Esophagus squamous epithelium (tissue), 5 donors: Measurements from ENCODE around the gene DAB2. TPM values are rescaled to one million over a fixed set of nuclear protein-coding genes. Genes with fewer than 3 reads are reported as not detected.

ENCODE experiments used
- DNase-seq: peaks from one replicate; lab custom pipeline; 2025; lab: John Stamatoyannopoulos, UW
- H3K27ac ChIP-seq, 4 donors: fragments of 200-600 bp; sonication (generic); one replicate each; pipeline ENCODE4 v1.5.1; 2016 to 2019; ENCODE audit warnings: mild to moderate bottlenecking in 1 of 4
- H3K27me3 ChIP-seq, 4 donors: fragments of 200-600 bp; sonication (generic); 1 replicate in 3 of 4; 2 replicates in 1 of 4; pipeline versions ENCODE4 v1.5.1 to v1.6.0; 2017 to 2021; ENCODE audit warnings: antibody characterized with exemption in 1 of 4
- H3K36me3 ChIP-seq, 3 donors: fragments of 200-600 bp; sonication (generic); one replicate each; pipeline ENCODE4 v1.5.1; 2016 to 2019
- H3K4me1 ChIP-seq, 3 donors: fragments of 200-600 bp; sonication (generic); one replicate each; pipeline ENCODE4 v1.5.1; 2017 to 2019
- H3K4me3 ChIP-seq, 4 donors: fragments of 200-600 bp; sonication (generic); 1 replicate in 3 of 4; 2 replicates in 1 of 4; pipeline ENCODE4 v1.5.1; 2016 to 2019; ENCODE audit warnings: mild to moderate bottlenecking in 2 of 4, moderate library complexity in 1 of 4
- H3K9me3 ChIP-seq, 3 donors: fragments of 200-600 bp; sonication (generic); one replicate each; pipeline ENCODE4 v1.5.1; 2016 to 2019
- POLR2A ChIP-seq, 4 donors: fragments of 450-650 bp; IDR thresholded peaks; one replicate each; pipeline ENCODE4 v1.6.1; 2017; ENCODE audit warnings: antibody characterized with exemption in 4 of 4, mild to moderate bottlenecking in 4 of 4, moderate library complexity in 3 of 4
- WGBS, 2 donors: methylation state at CpG; one replicate each; pipeline ENCODE4 v1.1.5; 2018; 5-methylcytosine and 5-hydroxymethylcytosine counted together
- intact Hi-C: fragments of 100-400 bp; cut with DNase I; formaldehyde crosslinking; loops from one replicate; pipeline ENCODE4 v1.15.0; 2022
- total RNA-seq, 4 donors: library from RNA; depleted of rRNA; stranded (reverse); fragments of >200 nt; gene quantifications; one replicate each; pipeline ENCODE4 v1.1.0, GENCODE V29; 2016
- TF ChIP-seq, protein P1 (sequence below), 6 experiments: fragments of 450-650 bp in 4 of 6; fragments of 200-600 bp in 2 of 6; sonication (generic) in 2 of 6; IDR thresholded peaks; one replicate each; pipeline ENCODE4 v1.5.1; 2016 to 2019; ENCODE audit warnings: antibody characterized with exemption in 6 of 6, mild to moderate bottlenecking in 4 of 6, moderate library complexity in 4 of 6
- donor health status: DM: yes; HTN: yes; CAD: no.

The DAB2 gene
- total RNA-seq, 4 donors from 2014 or later, result 0.95 to 35.1 (median 11.8) TPM

DNA sequence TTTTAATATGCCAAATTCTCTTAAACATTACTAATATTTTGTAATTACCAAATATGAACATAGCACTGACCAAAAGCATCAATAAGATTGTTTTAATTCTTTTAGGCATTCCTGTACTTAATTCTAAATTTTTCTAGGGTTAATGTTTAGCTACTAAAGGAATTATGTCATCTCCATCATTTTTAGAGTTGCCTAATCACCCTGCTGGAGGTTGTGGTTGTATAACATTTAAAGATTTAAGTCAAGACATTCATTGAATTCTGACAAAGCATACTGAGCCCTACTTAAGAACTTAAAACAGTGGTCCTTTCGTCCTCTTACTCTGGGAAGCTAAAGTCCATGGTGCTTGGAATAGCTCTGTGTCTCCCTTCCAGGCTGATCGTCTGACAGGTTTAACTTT is 28.1 kb upstream of the DAB2 start:
- Histone ChIP-seq H3K27me3 (no peaks in the 10 kb centered on the region), H3K4me1 (no peaks in the 10 kb centered on the region), H3K36me3 (no peaks in the 10 kb centered on the region), H3K9me3 (no peaks in the 10 kb centered on the region), H3K4me3 (no peak overlapping the region), H3K27ac (no peak overlapping the region)
- 65 to 73% methylated on average over 2 of the region's 2 CpGs for WGBS, 2 donors
- TF ChIP-seq POLR2A (IDR thresholded peaks at IDR 0.05), result no peak
- TF ChIP-seq, protein P1, sequence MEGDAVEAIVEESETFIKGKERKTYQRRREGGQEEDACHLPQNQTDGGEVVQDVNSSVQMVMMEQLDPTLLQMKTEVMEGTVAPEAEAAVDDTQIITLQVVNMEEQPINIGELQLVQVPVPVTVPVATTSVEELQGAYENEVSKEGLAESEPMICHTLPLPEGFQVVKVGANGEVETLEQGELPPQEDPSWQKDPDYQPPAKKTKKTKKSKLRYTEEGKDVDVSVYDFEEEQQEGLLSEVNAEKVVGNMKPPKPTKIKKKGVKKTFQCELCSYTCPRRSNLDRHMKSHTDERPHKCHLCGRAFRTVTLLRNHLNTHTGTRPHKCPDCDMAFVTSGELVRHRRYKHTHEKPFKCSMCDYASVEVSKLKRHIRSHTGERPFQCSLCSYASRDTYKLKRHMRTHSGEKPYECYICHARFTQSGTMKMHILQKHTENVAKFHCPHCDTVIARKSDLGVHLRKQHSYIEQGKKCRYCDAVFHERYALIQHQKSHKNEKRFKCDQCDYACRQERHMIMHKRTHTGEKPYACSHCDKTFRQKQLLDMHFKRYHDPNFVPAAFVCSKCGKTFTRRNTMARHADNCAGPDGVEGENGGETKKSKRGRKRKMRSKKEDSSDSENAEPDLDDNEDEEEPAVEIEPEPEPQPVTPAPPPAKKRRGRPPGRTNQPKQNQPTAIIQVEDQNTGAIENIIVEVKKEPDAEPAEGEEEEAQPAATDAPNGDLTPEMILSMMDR (IDR thresholded peaks at IDR 0.05), result no peak
- intact Hi-C loops, result no loop called here
- DNase-seq, result no peak

DNA sequence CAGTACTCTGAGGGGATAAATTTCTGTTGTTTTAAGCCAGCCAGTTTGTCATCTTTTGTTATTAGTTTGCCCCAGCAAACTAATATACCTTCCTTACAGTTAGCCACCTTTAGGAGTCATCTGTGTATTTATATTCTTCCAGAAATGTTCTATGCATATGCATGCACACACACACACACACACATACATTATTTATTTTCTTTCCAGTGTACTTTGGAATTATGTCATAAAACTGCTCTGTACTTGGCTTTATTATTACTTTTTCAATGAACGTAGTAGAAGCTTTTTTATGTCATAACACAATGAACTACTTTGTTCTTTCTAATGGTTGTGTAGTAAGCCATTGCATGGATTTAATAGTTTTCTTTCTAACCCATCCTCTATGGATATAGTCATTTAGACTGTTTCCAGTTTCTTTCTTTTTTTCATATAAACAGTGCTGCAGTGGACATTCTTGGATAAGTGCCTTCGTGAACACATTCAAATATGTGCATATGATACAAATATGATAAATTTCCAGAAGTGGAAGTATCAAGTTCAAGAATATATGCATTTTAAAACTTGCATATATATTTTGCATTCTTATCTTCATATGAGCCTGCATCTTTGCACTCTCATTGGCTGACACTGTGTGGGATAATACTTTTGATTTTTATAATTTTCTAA is 26.6 kb upstream of the DAB2 start:
- intact Hi-C loops, result no loop called here
- H3K36me3 ChIP-seq, result no peaks in the 10 kb centered on the region
- no peak overlapping the region for H3K27ac ChIP-seq
- H3K4me3 ChIP-seq, result no peak overlapping the region
- no peak for DNase-seq
- no peak for TF ChIP-seq POLR2A (IDR thresholded peaks at IDR 0.05)
- TF ChIP-seq, protein P1 (IDR thresholded peaks at IDR 0.05), result no peak
- 49 to 56% methylated on average over 2 of the region's 2 CpGs for WGBS, 2 donors
- no peaks in the 10 kb centered on the region for H3K4me1 ChIP-seq
- no peaks in the 10 kb centered on the region for H3K27me3 ChIP-seq
- H3K9me3 ChIP-seq, result no peaks in the 10 kb centered on the region

DNA sequence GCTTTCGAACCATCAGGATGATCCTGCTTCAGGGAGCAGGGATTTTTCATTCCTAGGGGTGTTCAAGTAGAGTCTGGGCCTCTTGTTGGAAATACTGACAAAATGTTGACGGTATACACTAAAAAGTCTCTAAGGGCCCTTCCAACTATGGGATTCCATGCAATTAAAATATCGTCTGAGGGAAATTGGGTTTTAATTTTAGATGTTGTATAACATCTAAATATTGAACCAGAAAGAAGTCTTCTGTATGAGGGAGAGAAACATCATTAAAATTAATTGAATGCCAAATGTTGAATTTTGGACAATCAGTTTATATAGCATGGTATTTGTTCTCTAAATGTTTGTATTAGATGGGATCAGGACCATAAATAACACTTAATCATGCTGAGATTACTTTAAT is 25.7 kb upstream of the DAB2 start:
- Histone ChIP-seq H3K27ac (no peak overlapping the region), H3K36me3 (no peaks in the 10 kb centered on the region), H3K27me3 (no peaks in the 10 kb centered on the region), H3K4me3 (no peak overlapping the region), H3K4me1 (no peaks in the 10 kb centered on the region), H3K9me3 (no peaks in the 10 kb centered on the region)
- no peak for TF ChIP-seq POLR2A (IDR thresholded peaks at IDR 0.05)
- TF ChIP-seq, protein P1 (IDR thresholded peaks at IDR 0.05), result no peak
- 66 to 83% methylated on average over 3 of the region's 3 CpGs for WGBS, 2 donors
- no peak for DNase-seq
- intact Hi-C loops, result no loop called here

DNA sequence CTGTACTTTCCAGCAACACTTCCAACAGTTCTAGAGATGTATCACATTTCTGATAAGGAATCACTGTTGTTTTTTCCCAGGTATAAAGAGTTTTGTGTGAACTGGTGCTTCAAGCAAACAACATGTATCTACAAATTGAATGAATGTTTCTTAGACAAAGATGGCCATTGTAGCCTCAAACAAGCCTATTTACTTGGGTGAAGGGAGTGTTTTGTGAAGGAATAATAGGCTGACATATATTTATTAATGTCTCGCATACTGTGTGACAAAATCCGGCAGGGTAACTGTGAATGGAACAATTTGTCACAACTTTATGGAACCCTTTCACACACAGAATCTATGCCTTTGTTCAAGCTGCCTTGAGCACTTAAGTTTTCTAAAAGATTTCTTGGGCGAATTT is 24.8 kb upstream of the DAB2 start:
- no peak overlapping the region for H3K27ac ChIP-seq
- H3K4me1 ChIP-seq, result no peaks in the 10 kb centered on the region
- TF ChIP-seq, protein P1 (IDR thresholded peaks at IDR 0.05), result no peak
- TF ChIP-seq POLR2A (IDR thresholded peaks at IDR 0.05), result no peak
- intact Hi-C loops, result no loop called here
- H3K36me3 ChIP-seq, result no peaks in the 10 kb centered on the region
- H3K27me3 ChIP-seq, result no peaks in the 10 kb centered on the region
- WGBS, 2 donors, result 44 to 64% methylated on average over 3 of the region's 3 CpGs
- no peak for DNase-seq
- no peak overlapping the region for H3K4me3 ChIP-seq
- H3K9me3 ChIP-seq, result no peaks in the 10 kb centered on the region

DNA sequence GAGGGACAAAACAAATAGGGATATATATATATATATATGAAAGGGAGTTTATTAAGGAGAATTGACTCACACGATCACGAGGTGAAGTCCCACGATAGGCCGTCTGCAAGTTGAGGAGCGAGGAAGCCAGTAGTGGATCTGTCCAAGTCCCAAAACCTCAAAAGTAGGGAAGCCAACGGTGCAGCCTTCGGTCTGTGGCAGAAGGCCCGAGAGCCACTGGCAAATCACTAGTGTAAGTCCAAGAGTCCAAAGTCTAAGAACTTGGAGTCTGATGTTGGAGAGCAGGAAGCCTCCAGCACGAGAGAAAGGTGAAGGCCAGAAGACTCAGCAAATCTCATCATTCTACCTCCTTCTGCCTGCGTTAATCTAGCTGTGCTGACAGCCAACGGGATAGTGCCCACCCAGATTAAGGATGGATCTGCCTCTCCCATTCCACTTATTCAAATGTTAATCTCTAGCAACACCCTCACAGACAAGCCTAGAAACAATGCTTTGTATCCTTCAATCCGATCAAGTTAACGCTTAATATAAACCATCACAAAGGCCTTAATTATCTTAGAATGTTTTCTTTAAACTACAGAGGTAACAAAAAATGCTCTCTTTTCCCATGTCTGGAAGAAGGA is 23.8 kb upstream of the DAB2 start:
- no peak overlapping the region for H3K27ac ChIP-seq

More for the DNA sequence above, 23.8 kb upstream of the DAB2 start:
- H3K9me3 ChIP-seq, result no peaks in the 10 kb centered on the region
- no peak for DNase-seq
- intact Hi-C loops, result no loop called here
- no peak overlapping the region for H3K4me3 ChIP-seq
- H3K27me3 ChIP-seq, result no peaks in the 10 kb centered on the region
- WGBS, 2 donors, result 86 to 88% methylated on average over 13 of the region's 13 CpGs
- H3K36me3 ChIP-seq, result no peaks in the 10 kb centered on the region
- H3K4me1 ChIP-seq, result no peaks in the 10 kb centered on the region
- TF ChIP-seq POLR2A (IDR thresholded peaks at IDR 0.05), result no peak
- TF ChIP-seq, protein P1 (IDR thresholded peaks at IDR 0.05), result no peak
